ENCODE measurements around the gene AP1M1. TPM values are rescaled to one million over a fixed set of nuclear protein-coding genes. Genes with fewer than 3 reads are reported as not detected.

AP1M1 gene
- total RNA-seq, 2 experiments from 2014 or later: 184 to 186 TPM

DNA sequence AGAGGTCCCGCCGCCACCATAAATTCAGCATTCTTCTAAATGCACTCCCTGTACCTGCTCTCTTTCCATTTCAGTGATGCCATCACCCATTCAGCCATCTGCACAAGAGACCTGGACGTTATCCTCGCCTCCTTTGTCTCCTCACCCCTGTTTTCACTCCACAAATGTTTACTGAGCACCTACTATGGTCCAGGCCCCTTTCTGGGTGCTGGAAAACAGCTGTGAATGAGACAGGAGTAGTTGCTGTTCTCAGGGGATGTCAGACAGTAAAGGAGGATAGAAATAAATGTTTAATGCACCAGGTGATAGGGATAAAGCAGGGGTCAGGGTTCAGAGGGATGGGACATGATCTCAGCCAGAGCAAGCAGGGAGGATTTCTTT is 3.3 kb downstream of the AP1M1 start:
- ChIA-PET CTCF (interaction anchor here (1.0 kb wide), 1 partner anchor 159 kb away, joined by 3 read pairs; no protein-coding TSS in a partner anchor), POLR2A (interaction anchor here (1.2 kb wide), 1 partner anchor 16 kb away, joined by 4 read pairs; the partner anchor contains the start of gene FAM32A)
- DNase-seq (no peak), ATAC-seq (no peak)
- no peaks in the 10 kb centered on the region for H3K9me3 Mint-ChIP-seq (ENCODE audit: insufficient read depth)
- peak overlapping the region; percentile 81 for H3K27ac Mint-ChIP-seq
- H3K36me3 Mint-ChIP-seq (ENCODE audit: low read depth): peaks cover 54% of the 10 kb centered on the region
- H3K27me3 Mint-ChIP-seq (ENCODE audit: low read depth): no peaks in the 10 kb centered on the region
- peak overlapping the region; percentile 66 for H3K4me3 Mint-ChIP-seq
- H3K4me1 Mint-ChIP-seq (ENCODE audit: low read depth): peaks cover 66% of the 10 kb centered on the region

DNA sequence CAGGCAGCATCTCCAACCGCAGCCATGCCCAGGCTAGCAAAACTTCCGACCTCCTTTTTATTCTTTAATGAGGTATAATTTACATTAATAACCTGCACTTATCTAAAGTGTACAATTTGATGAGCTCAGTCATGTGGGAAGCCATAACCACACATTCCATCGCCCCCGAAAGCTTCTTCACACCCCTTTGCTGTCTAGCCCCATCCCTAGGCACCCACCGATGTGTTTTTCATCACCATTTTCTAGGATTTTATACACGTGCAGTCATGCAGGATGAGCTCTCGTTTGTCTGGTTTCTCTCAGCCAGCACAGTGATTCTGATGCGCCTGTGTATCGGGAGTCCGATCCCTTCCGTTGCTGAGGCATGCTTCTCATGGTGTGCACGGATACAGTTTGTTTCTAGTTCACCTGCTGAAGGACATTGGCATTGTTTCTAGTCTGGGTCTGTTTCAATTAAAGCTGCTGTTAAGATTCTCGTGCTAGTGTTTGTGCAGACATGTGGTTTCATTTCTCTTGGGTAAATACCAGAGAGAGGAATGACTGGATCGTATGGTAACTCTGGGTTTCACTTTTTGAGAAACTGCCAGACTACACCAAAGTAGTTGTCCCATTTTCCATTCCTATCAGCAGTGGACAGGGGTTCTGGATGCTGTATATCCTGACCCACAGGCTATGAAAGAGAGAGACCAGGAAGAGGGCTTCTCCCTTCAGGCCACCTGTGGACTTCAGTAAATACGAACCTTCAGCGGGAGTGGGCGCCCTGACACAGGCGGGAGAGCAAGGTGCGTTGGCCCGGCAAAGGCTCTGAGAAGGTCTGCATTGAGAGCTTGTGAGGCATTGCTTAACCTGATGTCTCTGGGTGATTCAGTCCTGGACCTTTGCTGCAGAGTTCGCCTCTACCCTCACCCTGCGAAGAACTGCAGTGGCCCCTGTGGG is 4.9 kb downstream of the AP1M1 start:
- ChIA-PET POLR2A (interaction anchor here (0.6 to 1.4 kb wide), 7 partner anchors 17 to 440 kb away, joined by 3 read pairs; partner anchors contain the start of genes FAM32A and KLF2), CTCF (interaction anchor here (0.8 to 1.3 kb wide), 4 partner anchors 12 to 183 kb away, joined by 3 to 4 read pairs (median 3); no protein-coding TSS in a partner anchor)
- Mint-ChIP-seq H3K36me3 (ENCODE audit: low read depth) (peaks cover 67% of the 10 kb centered on the region), H3K27me3 (ENCODE audit: low read depth) (no peaks in the 10 kb centered on the region), H3K4me1 (ENCODE audit: low read depth) (peaks cover 70% of the 10 kb centered on the region), H3K27ac (peak overlapping the region; percentile 73), H3K9me3 (ENCODE audit: insufficient read depth) (no peaks in the 10 kb centered on the region), H3K4me3 (peak overlapping the region; percentile 16)
- no peak for DNase-seq
- ATAC-seq: no peak

DNA sequence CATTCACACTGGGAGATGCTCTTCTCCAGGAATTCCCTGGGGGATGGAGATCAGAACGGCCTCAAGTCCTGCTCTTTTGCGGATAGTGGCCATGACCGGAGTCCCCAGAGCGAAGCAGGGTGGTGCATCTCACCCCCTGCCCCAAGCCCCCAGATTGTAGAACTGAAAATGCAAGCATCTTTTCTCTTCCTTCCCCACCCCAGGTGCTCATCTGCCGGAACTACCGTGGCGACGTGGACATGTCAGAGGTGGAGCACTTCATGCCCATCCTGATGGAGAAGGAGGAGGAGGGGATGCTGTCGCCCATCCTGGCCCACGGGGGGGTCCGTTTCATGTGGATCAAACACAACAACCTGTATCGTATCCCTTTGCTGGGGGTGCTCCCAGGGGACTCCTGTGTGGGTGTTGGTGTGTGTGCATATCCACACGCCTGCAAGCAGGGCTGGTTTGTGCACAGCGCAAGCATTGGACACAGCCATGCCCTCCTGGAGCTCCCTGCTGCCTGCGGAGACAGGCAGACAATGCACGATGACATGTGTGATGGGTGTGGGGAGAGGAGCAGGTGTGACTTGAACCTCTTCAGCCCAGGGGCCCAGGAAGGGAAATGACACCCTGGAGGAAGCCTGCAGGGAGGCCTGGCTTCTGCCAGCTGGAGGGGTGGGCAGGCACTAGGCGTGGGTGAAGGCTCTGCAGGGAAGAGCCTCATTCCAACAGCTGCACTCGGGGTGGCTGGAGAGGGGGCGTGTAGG is 5.7 kb downstream of the AP1M1 start:
- peaks cover 74% of the 10 kb centered on the region for H3K36me3 Mint-ChIP-seq (ENCODE audit: low read depth)
- CTCF ChIA-PET: interaction anchor here (1.3 kb wide), 1 partner anchor 179 kb away, joined by 4 read pairs; no protein-coding TSS in a partner anchor

DNA sequence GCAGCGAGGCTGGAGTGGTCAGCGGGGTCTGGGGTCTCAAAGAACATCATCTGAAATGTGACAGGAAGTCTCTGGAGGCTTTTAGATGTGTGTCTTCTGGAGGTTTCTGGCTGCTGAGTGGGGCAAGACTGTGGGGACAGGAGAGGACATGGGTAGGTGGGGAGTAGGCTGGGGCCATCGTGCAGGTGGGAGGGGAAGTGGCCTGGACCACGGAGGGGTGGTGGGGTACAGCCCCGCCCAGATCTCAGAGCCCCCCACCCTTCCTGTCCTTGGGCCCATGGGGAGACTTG is 6.2 kb downstream of the AP1M1 start:
- peak overlapping the region; percentile 79 for H3K27ac Mint-ChIP-seq
- no peak for DNase-seq
- H3K27me3 Mint-ChIP-seq (ENCODE audit: low read depth): no peaks in the 10 kb centered on the region
- H3K36me3 Mint-ChIP-seq (ENCODE audit: low read depth): peaks cover 75% of the 10 kb centered on the region
- H3K4me1 Mint-ChIP-seq (ENCODE audit: low read depth): peaks cover 76% of the 10 kb centered on the region
- POLR2A ChIA-PET: no interaction called here
- no peaks in the 10 kb centered on the region for H3K9me3 Mint-ChIP-seq (ENCODE audit: insufficient read depth)
- CTCF ChIA-PET: no interaction called here
- ATAC-seq: no peak
- H3K4me3 Mint-ChIP-seq: no peak overlapping the region

More for the DNA sequence above, 5.7 kb downstream of the AP1M1 start:
- DNase-seq (no peak), ATAC-seq (no peak)
- H3K27ac Mint-ChIP-seq: peak overlapping the region; percentile 79
- H3K9me3 Mint-ChIP-seq (ENCODE audit: insufficient read depth): no peaks in the 10 kb centered on the region
- no peak overlapping the region for H3K4me3 Mint-ChIP-seq
- peaks cover 76% of the 10 kb centered on the region for H3K4me1 Mint-ChIP-seq (ENCODE audit: low read depth)
- H3K27me3 Mint-ChIP-seq (ENCODE audit: low read depth): no peaks in the 10 kb centered on the region
- POLR2A ChIA-PET: interaction anchor here (0.6 to 1.4 kb wide), 3 partner anchors 18 to 441 kb away, joined by 3 read pairs; partner anchors contain the start of gene FAM32A

DNA sequence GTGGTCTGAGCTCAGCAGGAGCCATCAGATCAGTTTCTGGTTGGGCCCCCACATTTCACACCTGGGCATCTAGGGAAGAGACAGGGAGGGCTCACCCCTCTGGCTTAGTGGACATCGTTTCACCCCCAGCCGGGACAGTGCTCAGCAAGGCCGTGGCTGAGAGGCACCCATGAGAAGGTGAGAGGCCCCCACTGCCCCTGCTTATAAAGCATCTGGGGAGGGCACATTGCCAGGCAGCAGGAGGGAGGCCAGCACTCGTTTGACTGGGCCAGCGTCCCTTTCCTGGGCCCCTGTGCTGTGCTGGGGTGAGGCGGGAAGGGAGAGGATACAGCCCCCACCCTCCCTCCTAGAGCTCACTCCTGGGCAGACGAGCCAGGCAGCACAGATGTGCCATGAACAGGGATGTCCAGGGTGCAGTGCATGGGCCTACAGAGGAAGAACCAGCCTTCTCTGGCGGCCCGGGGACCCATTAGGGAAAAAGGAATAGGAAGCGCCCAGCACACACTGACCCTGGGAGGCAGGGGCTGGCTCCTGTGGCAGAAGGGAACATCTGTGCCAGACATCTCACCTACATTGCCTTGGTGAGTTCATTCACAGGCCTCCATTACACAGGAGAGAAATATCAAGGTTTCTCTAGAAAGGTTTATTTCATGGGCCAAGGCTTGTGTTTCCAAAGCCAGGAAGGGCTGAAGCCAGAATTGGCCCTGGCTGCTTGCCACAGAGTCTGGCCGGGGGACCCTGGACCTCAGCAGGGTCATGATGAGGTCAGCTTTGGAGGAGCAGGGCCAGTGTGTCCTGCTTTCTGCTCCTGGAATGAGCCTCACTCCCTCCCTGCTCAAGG is 7.7 kb downstream of the AP1M1 start:
- no peak overlapping the region for H3K27ac Mint-ChIP-seq
- DNase-seq (no peak), ATAC-seq (no peak)
- H3K4me3 Mint-ChIP-seq: no peak overlapping the region
- H3K9me3 Mint-ChIP-seq (ENCODE audit: insufficient read depth): no peaks in the 10 kb centered on the region
- H3K4me1 Mint-ChIP-seq (ENCODE audit: low read depth): peaks cover 73% of the 10 kb centered on the region
- peaks cover 77% of the 10 kb centered on the region for H3K36me3 Mint-ChIP-seq (ENCODE audit: low read depth)
- ChIA-PET POLR2A (interaction anchor here (0.6 kb wide), 1 partner anchor 9 kb away, joined by 3 read pairs; no protein-coding TSS in a partner anchor), CTCF (interaction anchor here (1.3 kb wide), 1 partner anchor 177 kb away, joined by 3 read pairs; no protein-coding TSS in a partner anchor)
- H3K27me3 Mint-ChIP-seq (ENCODE audit: low read depth): no peaks in the 10 kb centered on the region

DNA sequence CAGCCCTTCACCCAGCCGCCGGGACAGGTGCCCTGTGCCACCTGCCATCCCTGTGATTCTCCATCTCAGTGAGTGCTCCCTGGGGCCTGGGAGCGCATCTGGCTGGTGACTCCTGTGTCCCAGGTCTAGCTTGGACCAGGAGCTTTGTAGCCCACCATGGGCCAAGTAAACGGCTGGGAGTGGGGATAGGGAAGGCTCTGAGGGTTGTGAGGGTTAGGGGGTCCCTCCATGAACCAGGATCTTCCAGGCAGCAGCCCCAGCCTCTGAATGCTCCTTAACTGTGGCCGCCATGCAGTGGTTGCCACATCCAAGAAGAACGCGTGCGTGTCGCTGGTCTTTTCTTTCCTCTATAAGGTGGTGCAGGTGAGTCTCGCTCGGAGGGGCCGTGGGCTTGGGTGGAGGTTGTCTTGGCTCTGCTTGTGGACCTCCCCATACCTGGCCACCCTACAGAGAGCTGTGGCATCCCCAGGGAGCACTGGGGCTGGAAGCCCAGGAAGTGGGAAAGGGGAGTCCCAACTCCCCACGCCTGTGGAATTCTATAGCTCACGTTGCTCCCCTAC is 8.4 kb downstream of the AP1M1 start:
- Mint-ChIP-seq H3K4me3 (no peak overlapping the region), H3K9me3 (ENCODE audit: insufficient read depth) (no peaks in the 10 kb centered on the region), H3K27me3 (ENCODE audit: low read depth) (no peaks in the 10 kb centered on the region), H3K27ac (peak overlapping the region; percentile 39), H3K36me3 (ENCODE audit: low read depth) (peaks cover 77% of the 10 kb centered on the region), H3K4me1 (ENCODE audit: low read depth) (peaks cover 68% of the 10 kb centered on the region)
- ATAC-seq (no peak), DNase-seq (no peak)
- CTCF ChIA-PET: interaction anchor here (1.3 kb wide), 1 partner anchor 177 kb away, joined by 3 read pairs; no protein-coding TSS in a partner anchor
- POLR2A ChIA-PET: interaction anchor here (1.3 to 2.5 kb wide), 3 partner anchors 8 to 17 kb away, joined by 5 to 9 read pairs (median 7); partner anchors contain the start of gene AP1M1

DNA sequence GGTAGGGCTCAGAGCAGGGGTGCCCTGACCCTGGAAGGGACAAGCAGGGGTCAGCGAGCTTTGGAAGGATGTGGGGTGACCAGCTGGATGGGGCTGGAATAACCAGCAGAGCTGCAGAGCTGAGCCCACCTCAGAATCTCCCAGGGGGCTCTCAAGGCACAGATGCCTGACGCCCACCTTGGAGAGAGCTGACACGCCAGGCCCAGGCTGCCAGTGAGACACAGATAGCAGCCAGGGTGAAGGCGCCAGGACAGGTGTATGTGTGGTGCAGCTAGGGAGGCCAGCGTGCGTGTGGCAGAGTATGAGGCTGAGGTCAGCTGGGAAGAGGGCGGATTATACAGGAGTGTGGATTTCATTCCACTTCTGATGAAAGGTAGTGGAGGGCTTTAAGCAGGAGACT is 8.9 kb downstream of the AP1M1 start:
- H3K9me3 Mint-ChIP-seq (ENCODE audit: insufficient read depth): no peaks in the 10 kb centered on the region
- H3K4me3 Mint-ChIP-seq: no peak overlapping the region
- no peaks in the 10 kb centered on the region for H3K27me3 Mint-ChIP-seq (ENCODE audit: low read depth)
- peaks cover 80% of the 10 kb centered on the region for H3K36me3 Mint-ChIP-seq (ENCODE audit: low read depth)
- CTCF ChIA-PET: no interaction called here
- POLR2A ChIA-PET: interaction anchor here (1.3 to 2.5 kb wide), 3 partner anchors 9 to 17 kb away, joined by 5 to 9 read pairs (median 7); partner anchors contain the start of gene AP1M1
- no peak for ATAC-seq
- peak overlapping the region; percentile 15 for H3K27ac Mint-ChIP-seq
- DNase-seq: no peak
- peaks cover 66% of the 10 kb centered on the region for H3K4me1 Mint-ChIP-seq (ENCODE audit: low read depth)

DNA sequence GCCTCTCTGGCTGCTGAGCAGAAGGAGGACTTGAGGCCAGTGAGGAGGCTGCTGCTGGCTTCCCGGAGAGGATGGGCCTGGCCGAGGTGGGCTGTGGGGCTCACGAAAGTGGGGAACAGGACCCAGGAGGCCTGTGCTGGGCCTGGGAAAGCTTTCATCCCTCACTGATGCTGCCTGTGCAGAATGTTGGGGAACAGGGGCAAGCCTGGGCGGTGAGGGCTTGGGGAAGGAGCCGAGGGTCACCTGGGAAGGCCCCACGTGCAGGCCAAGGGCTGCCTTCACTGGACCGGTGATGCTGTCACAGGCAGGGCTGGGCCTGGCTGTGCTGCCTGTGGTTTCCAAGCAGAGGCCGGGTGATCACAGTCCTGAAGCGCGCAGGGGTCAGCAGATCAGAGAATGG is 9.4 kb downstream of the AP1M1 start:
- Mint-ChIP-seq H3K27me3 (ENCODE audit: low read depth) (no peaks in the 10 kb centered on the region), H3K4me1 (ENCODE audit: low read depth) (peaks cover 66% of the 10 kb centered on the region), H3K9me3 (ENCODE audit: insufficient read depth) (no peaks in the 10 kb centered on the region), H3K27ac (peak overlapping the region; percentile 15), H3K36me3 (ENCODE audit: low read depth) (peaks cover 81% of the 10 kb centered on the region), H3K4me3 (no peak overlapping the region)
- ATAC-seq (no peak), DNase-seq (no peak)
- ChIA-PET POLR2A (interaction anchor here (1.3 to 2.5 kb wide), 3 partner anchors 9 to 18 kb away, joined by 5 to 9 read pairs (median 7); partner anchors contain the start of gene AP1M1), CTCF (no interaction called here)

DNA sequence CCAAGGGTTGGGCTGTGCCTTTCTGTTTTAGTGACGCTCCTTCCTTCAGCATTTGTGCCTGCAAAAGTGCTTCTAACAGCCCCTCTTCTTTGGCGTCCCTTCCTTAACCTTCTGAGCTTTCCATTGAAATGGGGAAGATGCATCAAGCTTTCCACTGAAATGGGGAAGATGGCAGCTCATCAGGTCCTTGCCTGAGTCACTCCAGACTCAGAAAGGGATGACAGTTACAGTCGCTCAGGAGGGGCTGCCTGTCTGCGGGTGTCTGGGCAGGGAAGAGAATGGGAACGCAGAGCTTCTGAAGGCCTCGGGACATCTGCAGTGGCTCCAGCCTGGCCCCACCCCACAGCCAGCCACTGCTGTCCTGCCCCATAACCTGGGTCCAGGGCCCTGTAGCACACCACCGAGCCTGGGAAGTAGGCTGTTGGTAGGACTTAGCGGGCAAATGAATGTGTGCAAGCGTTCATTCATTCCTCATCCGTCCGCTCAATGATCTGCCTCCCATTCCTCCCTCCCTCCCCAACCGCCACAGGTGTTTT is 9.8 kb downstream of the AP1M1 start:
- Mint-ChIP-seq H3K36me3 (ENCODE audit: low read depth) (peaks cover 82% of the 10 kb centered on the region), H3K27ac (peak overlapping the region; percentile 6), H3K9me3 (ENCODE audit: insufficient read depth) (no peaks in the 10 kb centered on the region), H3K4me3 (no peak overlapping the region), H3K4me1 (ENCODE audit: low read depth) (peaks cover 66% of the 10 kb centered on the region), H3K27me3 (ENCODE audit: low read depth) (no peaks in the 10 kb centered on the region)
- DNase-seq: no peak
- ChIA-PET POLR2A (interaction anchor here (1.3 to 2.5 kb wide), 3 partner anchors 10 to 18 kb away, joined by 5 to 9 read pairs (median 7); partner anchors contain the start of gene AP1M1), CTCF (no interaction called here)
- ATAC-seq: peak; percentile 21

DNA sequence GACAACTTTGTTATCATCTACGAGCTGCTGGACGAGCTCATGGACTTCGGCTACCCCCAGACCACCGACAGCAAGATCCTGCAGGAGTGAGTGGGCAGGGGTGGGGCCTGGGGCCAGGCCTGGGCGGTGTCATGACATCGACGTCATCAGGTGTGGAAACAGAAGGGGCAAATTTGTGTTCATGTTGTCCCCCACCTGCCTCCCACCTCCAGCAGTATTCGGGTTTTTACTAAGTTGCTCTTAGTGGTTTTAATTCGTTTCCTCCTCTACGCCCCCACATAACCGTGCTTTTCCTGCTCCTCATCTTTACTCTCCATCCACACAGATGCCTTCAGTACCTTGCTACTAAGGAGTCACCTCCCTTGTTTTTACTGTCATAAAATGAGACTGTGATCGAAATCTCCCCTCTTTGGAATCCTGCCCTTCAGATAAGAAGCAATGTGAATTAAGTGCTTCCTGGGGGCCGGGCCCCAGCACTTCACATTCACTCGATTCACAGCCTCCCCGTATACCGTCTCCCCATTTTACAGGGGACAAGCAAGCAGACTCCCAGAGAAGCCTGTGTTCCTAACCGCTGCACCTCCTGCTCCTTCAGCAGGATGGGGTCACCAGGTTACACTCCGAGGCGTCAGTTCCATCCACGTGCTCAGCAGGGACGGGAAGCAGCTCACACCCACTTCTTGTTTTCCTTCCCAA is 10.5 kb downstream of the AP1M1 start:
- ATAC-seq (peak; percentile 32), DNase-seq (no peak)
- POLR2A ChIA-PET: interaction anchor here (0.6 to 2.5 kb wide), 3 partner anchors 10 to 37 kb away, joined by 3 to 9 read pairs (median 7); partner anchors contain the start of gene AP1M1
- peaks cover 66% of the 10 kb centered on the region for H3K4me1 Mint-ChIP-seq (ENCODE audit: low read depth)
- CTCF ChIA-PET: no interaction called here
- peaks cover 82% of the 10 kb centered on the region for H3K36me3 Mint-ChIP-seq (ENCODE audit: low read depth)
- no peak overlapping the region for H3K4me3 Mint-ChIP-seq
- H3K9me3 Mint-ChIP-seq (ENCODE audit: insufficient read depth): no peaks in the 10 kb centered on the region
- H3K27me3 Mint-ChIP-seq (ENCODE audit: low read depth): no peaks in the 10 kb centered on the region
- peak overlapping the region; percentile 6 for H3K27ac Mint-ChIP-seq
